ENCODE measurements around the gene CDYL. TPM values are rescaled to one million over a fixed set of nuclear protein-coding genes. Genes with fewer than 3 reads are reported as not detected.

CDYL gene
- polyA plus RNA-seq, 3 donors = 2.9 to 21.2 (median 4.2) TPM

GRCh38 chr6:4883298-4883697 is 107.1 kb downstream of the CDYL start:
- no peak overlapping the region for H3K27ac ChIP-seq (ENCODE audit: low read depth in 1 of 2, low read length in 2 of 2)
- DNase-seq = no peak
- H3K9me3 ChIP-seq (replicated peaks in 1 of 2; ENCODE audit: control insufficient read depth in 1 of 2, insufficient read depth in 1 of 2, low read length in 2 of 2) = no peaks in the 10 kb centered on the region
- Mint-ChIP-seq H3K4me3 (no peak overlapping the region), H3K27me3 (ENCODE audit: low read depth in 3 of 3) (peaks cover 0 to 3% (median 0%) of the 10 kb centered on the region in 3 donors), H3K9me3 (peaks cover 0 to 4% (median 2%) of the 10 kb centered on the region in 7 donors), H3K36me3 (no peaks in the 10 kb centered on the region), H3K4me1 (peaks cover 55% of the 10 kb centered on the region), H3K27ac (no peak overlapping the region)
- 94% methylated on average over 2 of the region's 3 CpGs for WGBS (ENCODE audit: insufficient coverage)
- H3K9ac ChIP-seq (ENCODE audit: insufficient read depth, low read length, poor library complexity, severe bottlenecking) = no peak overlapping the region
- H3K27me3 ChIP-seq (ENCODE audit: control insufficient read depth in 2 of 2, insufficient read depth in 2 of 2, low read length in 2 of 2) = no peaks in the 10 kb centered on the region
- intact Hi-C loops (cut with micrococcal nuclease) = no loop called here
- H3K4me1 ChIP-seq (ENCODE audit: control insufficient read depth in 1 of 2, insufficient read depth in 2 of 2, low read length in 2 of 2) = peaks cover 19 to 32% of the 10 kb centered on the region in 2 donors
- H3K4me2 ChIP-seq (replicated peaks; ENCODE audit: extremely low read depth, low read length, poor library complexity, severe bottlenecking) = no peak overlapping the region
- no peak for TF ChIP-seq CTCF (IDR thresholded peaks at IDR 0.05)
- no peak overlapping the region for H2AFZ ChIP-seq (ENCODE audit: insufficient read depth, low read depth, low read length, poor library complexity, severe bottlenecking)
- peaks cover 100% of the 10 kb centered on the region for H4K20me1 ChIP-seq (ENCODE audit: insufficient read depth, low read length)
- no peaks in the 10 kb centered on the region for H3K36me3 ChIP-seq (replicated peaks in 1 of 2; ENCODE audit: control insufficient read depth in 1 of 2, insufficient read depth in 2 of 2, low read length in 2 of 2)
- peaks cover 100% of the 10 kb centered on the region for H3K79me2 ChIP-seq (ENCODE audit: insufficient read depth, low read length)
- no peak overlapping the region for H3K4me3 ChIP-seq (replicated peaks in 1 of 3; ENCODE audit: low read depth in 2 of 3, low read length in 3 of 3)

GRCh38 chr6:4884646-4885340 is 108.6 kb downstream of the CDYL start:
- no peaks in the 10 kb centered on the region for H3K9me3 ChIP-seq (replicated peaks in 1 of 2; ENCODE audit: control insufficient read depth in 1 of 2, insufficient read depth in 1 of 2, low read length in 2 of 2)
- peak overlapping the region in 1 of 2 donors; percentile 19 for H3K4me3 Mint-ChIP-seq
- TF ChIP-seq CTCF (IDR thresholded peaks at IDR 0.05) = no peak
- no peaks in the 10 kb centered on the region for H3K36me3 ChIP-seq (replicated peaks in 1 of 2; ENCODE audit: control insufficient read depth in 1 of 2, insufficient read depth in 2 of 2, low read length in 2 of 2)
- WGBS (ENCODE audit: insufficient coverage) = 100% methylated on average over 1 of the region's 7 CpGs
- no peak overlapping the region for H3K9ac ChIP-seq (ENCODE audit: insufficient read depth, low read length, poor library complexity, severe bottlenecking)
- DNase-seq = no peak
- peaks cover 0 to 3% (median 0%) of the 10 kb centered on the region in 3 donors for H3K27me3 Mint-ChIP-seq (ENCODE audit: low read depth in 3 of 3)
- peaks cover 67% of the 10 kb centered on the region for H3K4me1 Mint-ChIP-seq
- peak overlapping the region in 3 of 7 donors; percentile 9 to 38 (median 33) for H3K27ac Mint-ChIP-seq
- peak overlapping the region in 1 of 2 donors; percentile 56 for H3K27ac ChIP-seq (ENCODE audit: low read depth in 1 of 2, low read length in 2 of 2)
- H3K9me3 Mint-ChIP-seq = peaks cover 0 to 3% (median under 1%) of the 10 kb centered on the region in 7 donors
- H3K4me1 ChIP-seq (ENCODE audit: control insufficient read depth in 1 of 2, insufficient read depth in 2 of 2, low read length in 2 of 2) = peaks cover 25 to 39% of the 10 kb centered on the region in 2 donors
- H2AFZ ChIP-seq (ENCODE audit: insufficient read depth, low read depth, low read length, poor library complexity, severe bottlenecking) = no peak overlapping the region
- no peak overlapping the region for H3K4me3 ChIP-seq (replicated peaks in 1 of 3; ENCODE audit: low read depth in 2 of 3, low read length in 3 of 3)
- peaks cover 100% of the 10 kb centered on the region for H4K20me1 ChIP-seq (ENCODE audit: insufficient read depth, low read length)
- H3K27me3 ChIP-seq (ENCODE audit: control insufficient read depth in 2 of 2, insufficient read depth in 2 of 2, low read length in 2 of 2) = no peaks in the 10 kb centered on the region
- intact Hi-C loops (cut with micrococcal nuclease) = no loop called here
- peaks cover 100% of the 10 kb centered on the region for H3K79me2 ChIP-seq (ENCODE audit: insufficient read depth, low read length)
- peak overlapping the region; percentile 14 for H3K4me2 ChIP-seq (replicated peaks; ENCODE audit: extremely low read depth, low read length, poor library complexity, severe bottlenecking)
- no peaks in the 10 kb centered on the region for H3K36me3 Mint-ChIP-seq
